H1 (cell line): Measurements from ENCODE around the gene TIFAB. TPM values are rescaled to one million over a fixed set of nuclear protein-coding genes. Genes with fewer than 3 reads are reported as not detected.

Experiments
- CTCF ChIA-PET: fragments of 300-600 bp; sonication (Branson Sonifier 250); formaldehyde crosslinking; loops from one replicate; lab custom pipeline; 2021; ENCODE audit not compliant: partially characterized antibody; lab: Charles Lee
- POLR2A ChIA-PET: fragments of 300-600 bp; sonication (Branson Sonifier 250); formaldehyde crosslinking; loops from one replicate; lab custom pipeline; 2021; ENCODE audit warnings: inconsistent platforms; ENCODE audit not compliant: partially characterized antibody; lab: Charles Lee
- DNase-seq, 2 experiments: peaks; one replicate each; pipeline versions ENCODE4 v3.0.0 to v3.0.0-alpha.2; 2010 to 2022; ENCODE audit warnings: low spot score in 2 of 2, low read depth in 1 of 2, mixed read lengths in 1 of 2
- FAIRE-seq: peaks from 2 replicates; lab custom pipeline; 2011; peaks lifted over from hg19 to GRCh38; lab: Jason Lieb, UNC
- H2AFZ ChIP-seq: 2 replicates; pipeline ENCODE4 v1.8.1; 2012; ENCODE audit warnings: low read length, inconsistent platforms
- H2AK5ac ChIP-seq: 2 replicates; pipeline ENCODE4 v1.6.1; 2013; ENCODE audit warnings: low read depth, low read length
- H2BK120ac ChIP-seq: replicated peaks from 2 replicates; pipeline ENCODE3; 2013; ENCODE audit warnings: low read depth, low read length, inconsistent platforms
- H2BK12ac ChIP-seq: 2 replicates; pipeline ENCODE4 v1.6.1; 2013; ENCODE audit warnings: low read depth, low read length
- H2BK15ac ChIP-seq: 2 replicates; pipeline ENCODE4 v1.6.1; 2013; ENCODE audit warnings: low read length
- H2BK20ac ChIP-seq: 2 replicates; pipeline ENCODE4 v1.6.1; 2013; ENCODE audit warnings: low read length
- H2BK5ac ChIP-seq: 2 replicates; pipeline ENCODE4 v1.6.1; 2013; ENCODE audit warnings: low read depth, low read length
- H3K14ac ChIP-seq: 2 replicates; pipeline ENCODE4 v1.6.1; 2013; ENCODE audit warnings: inconsistent platforms; ENCODE audit not compliant: insufficient read length
- H3K18ac ChIP-seq: 2 replicates; pipeline ENCODE4 v1.6.1; 2013; ENCODE audit warnings: low read length; ENCODE audit errors: extremely low read depth
- H3K23ac ChIP-seq: 2 replicates; pipeline ENCODE4 v1.6.1; 2013; ENCODE audit warnings: inconsistent platforms; ENCODE audit not compliant: insufficient read length
- H3K23me2 ChIP-seq: 2 replicates; pipeline ENCODE4 v1.6.1; 2013; ENCODE audit warnings: low read depth, low read length
- H3K27ac ChIP-seq: 2 replicates; pipeline ENCODE4 v1.6.1; 2011; ENCODE audit warnings: low read depth, low read length, inconsistent platforms
- H3K27me3 ChIP-seq, 4 experiments: replicated peaks in 1 of 4; 1 replicate in 1 of 4; 2 replicates in 3 of 4; pipeline versions ENCODE4 v1.6.1 to v1.8.1; 2011 to 2013; ENCODE audit warnings: low read length in 3 of 4, mild to moderate bottlenecking in 3 of 4, inconsistent platforms in 2 of 4, mixed read lengths in 2 of 4, moderate library complexity in 1 of 4; ENCODE audit not compliant: control insufficient read depth in 3 of 4, insufficient read depth in 3 of 4; ENCODE audit errors: extremely low read depth in 1 of 4
- H3K36me3 ChIP-seq, 4 experiments: 2 replicates each; pipeline versions ENCODE4 v1.6.1 to v1.8.1; 2011 to 2013; ENCODE audit warnings: mild to moderate bottlenecking in 4 of 4, low read length in 3 of 4, moderate library complexity in 2 of 4, control low read depth in 1 of 4, inconsistent platforms in 1 of 4; ENCODE audit not compliant: insufficient read depth in 4 of 4, control insufficient read depth in 2 of 4
- H3K4ac ChIP-seq: replicated peaks from 2 replicates; pipeline ENCODE3; 2013; ENCODE audit warnings: low read length, low read depth, mixed read lengths, inconsistent platforms; ENCODE audit not compliant: insufficient read length
- H3K4me1 ChIP-seq, 4 experiments: replicated peaks in 1 of 4; 1 replicate in 1 of 4; 2 replicates in 3 of 4; pipeline versions ENCODE4 v1.6.1 to v1.8.1; 2011 to 2013; ENCODE audit warnings: low read length in 3 of 4, inconsistent platforms in 2 of 4, mixed read lengths in 1 of 4; ENCODE audit not compliant: insufficient read depth in 4 of 4, control insufficient read depth in 3 of 4
- H3K4me2 ChIP-seq, 2 experiments: 2 replicates each; pipeline versions ENCODE4 v1.6.1 to v1.8.1; 2011 to 2013; ENCODE audit warnings: low read depth in 2 of 2, low read length in 2 of 2, control low read depth in 1 of 2, inconsistent platforms in 1 of 2, mild to moderate bottlenecking in 1 of 2; ENCODE audit not compliant: insufficient read depth in 1 of 2
- H3K4me3 ChIP-seq, 4 experiments: fragments of 200-600, 300-600 bp in 1 of 4; sonication (generic), shearing (Covaris generic), sonication (Bioruptor Twin) in 1 of 4; 2 replicates each; pipeline versions ENCODE4 v1.5.1 to v1.8.1; 2011 to 2016; ENCODE audit warnings: low read length in 4 of 4, low read depth in 3 of 4, control low read depth in 2 of 4, inconsistent platforms in 2 of 4, mild to moderate bottlenecking in 2 of 4, mixed read lengths in 1 of 4, moderate library complexity in 1 of 4; ENCODE audit not compliant: insufficient read depth in 2 of 4; ENCODE audit errors: extremely low read depth in 1 of 4
- H3K56ac ChIP-seq: replicated peaks from 2 replicates; pipeline ENCODE3; 2013; ENCODE audit warnings: low read depth, mild to moderate bottlenecking, mixed read lengths, low read length, inconsistent platforms; ENCODE audit not compliant: insufficient read length
- H3K79me1 ChIP-seq: 2 replicates; pipeline ENCODE4 v1.6.1; 2013; ENCODE audit warnings: low read depth, low read length, control low read depth
- H3K79me2 ChIP-seq, 2 experiments: 2 replicates each; pipeline versions ENCODE4 v1.6.1 to v1.8.1; 2012 to 2013; ENCODE audit warnings: low read length in 2 of 2, mild to moderate bottlenecking in 2 of 2, inconsistent platforms in 1 of 2; ENCODE audit not compliant: insufficient read depth in 2 of 2, control insufficient read depth in 1 of 2
- H3K9ac ChIP-seq, 4 experiments: replicated peaks in 1 of 4; 1 replicate in 1 of 4; 2 replicates in 3 of 4; pipeline versions ENCODE4 v1.6.1 to v1.8.1; 2011 to 2013; ENCODE audit warnings: low read depth in 3 of 4, low read length in 3 of 4, control low read depth in 2 of 4, mild to moderate bottlenecking in 2 of 4, moderate library complexity in 2 of 4, inconsistent platforms in 1 of 4; ENCODE audit errors: extremely low read depth in 1 of 4
- H3K9me3 ChIP-seq, 2 experiments: 2 replicates each; pipeline versions ENCODE4 v1.6.1 to v1.8.1; 2012 to 2013; ENCODE audit warnings: mild to moderate bottlenecking in 2 of 2, moderate library complexity in 2 of 2, control low read depth in 1 of 2, inconsistent platforms in 1 of 2, low read depth in 1 of 2, low read length in 1 of 2, mixed read lengths in 1 of 2; ENCODE audit not compliant: insufficient read depth in 2 of 2
- H4K20me1 ChIP-seq, 2 experiments: replicated peaks in 1 of 2; 2 replicates each; pipeline versions ENCODE3 to v1.8.1; 2011 to 2013; ENCODE audit warnings: inconsistent platforms in 2 of 2, low read length in 2 of 2, mild to moderate bottlenecking in 1 of 2; ENCODE audit not compliant: insufficient read depth in 2 of 2, control insufficient read depth in 1 of 2
- H4K5ac ChIP-seq: 2 replicates; pipeline ENCODE4 v1.6.1; 2013; ENCODE audit warnings: low read length, low read depth, mixed read lengths, inconsistent platforms; ENCODE audit not compliant: insufficient read length
- H4K8ac ChIP-seq: 2 replicates; pipeline ENCODE4 v1.8.0; 2013; ENCODE audit warnings: mild to moderate bottlenecking, moderate library complexity, low read length, inconsistent platforms; ENCODE audit not compliant: insufficient read depth; ENCODE audit errors: extremely low read depth
- H4K91ac ChIP-seq: replicated peaks from 2 replicates; pipeline ENCODE3; 2013; ENCODE audit warnings: low read length, mixed read lengths, inconsistent platforms; ENCODE audit not compliant: insufficient read length
- ATF2 ChIP-seq: IDR thresholded peaks from 2 replicates; pipeline ENCODE4 v1.6.1; 2012; ENCODE audit warnings: low read length, inconsistent platforms
- CTCF ChIP-seq, 3 experiments: IDR thresholded peaks; 1 replicate in 2 of 3; 2 replicates in 1 of 3; pipeline versions ENCODE4 v1.5.1 to v1.6.1; 2011; ENCODE audit warnings: low read length in 3 of 3, mild to moderate bottlenecking in 3 of 3, inconsistent platforms in 2 of 3, low read depth in 1 of 3, moderate library complexity in 1 of 3; ENCODE audit not compliant: insufficient read depth in 1 of 3; ENCODE audit errors: control extremely low read depth in 1 of 3
- NRF1 ChIP-seq: IDR thresholded peaks from 2 replicates; pipeline ENCODE4 v1.6.1; 2011; ENCODE audit warnings: mild to moderate bottlenecking, low read depth, low read length, improper control_type of control experiment
- RXRA ChIP-seq: IDR thresholded peaks from 2 replicates; pipeline ENCODE4 v1.6.1; 2011; ENCODE audit warnings: low read depth, mild to moderate bottlenecking, low read length, moderate library complexity; ENCODE audit not compliant: insufficient read depth
- SRF ChIP-seq: IDR thresholded peaks from 2 replicates; pipeline ENCODE4 v1.6.1; 2011; ENCODE audit warnings: mild to moderate bottlenecking, low read depth, low read length, moderate library complexity
- TBP ChIP-seq: IDR thresholded peaks from 2 replicates; pipeline ENCODE4 v1.6.1; 2011; ENCODE audit warnings: low read depth, low read length, improper control_type of control experiment
- TCF12 ChIP-seq: IDR thresholded peaks from 2 replicates; pipeline ENCODE4 v1.6.1; 2011; ENCODE audit warnings: low read depth, mild to moderate bottlenecking, low read length
- YY1 ChIP-seq: IDR thresholded peaks from 2 replicates; pipeline ENCODE4 v1.6.1; 2011; ENCODE audit warnings: low read depth, mild to moderate bottlenecking, low read length
- WGBS, 2 experiments: shearing (Covaris generic) in 1 of 2; methylation state at CpG; one replicate each; pipeline versions ENCODE4 v1.1.6 to v1.1.7; 2013 to 2015; ENCODE audit warnings: low lambda C conversion rate in 2 of 2, mixed read lengths in 2 of 2, inconsistent platforms in 1 of 2, low coverage in 1 of 2, missing lambda C conversion rate in 1 of 2; ENCODE audit not compliant: insufficient replicate concordance in 2 of 2, insufficient coverage in 1 of 2, insufficient read length in 1 of 2; ENCODE audit errors: extremely low coverage in 1 of 2, missing lambda C conversion rate in 1 of 2; 5-methylcytosine and 5-hydroxymethylcytosine counted together
- polyA plus RNA-seq, 7 experiments: library from polyadenylated mRNA; depleted of rRNA in 3 of 7; stranded (reverse) in 5 of 7; unstranded in 2 of 7; fragments of >200 nt in 5 of 7; fragments of 200-250 nt in 2 of 7; gene quantifications; 1 replicate in 5 of 7; 2 replicates in 1 of 7; 4 replicates in 1 of 7; pipeline versions ENCODE4 v1.2.1 to v1.2.3, GENCODE V29; 2011 to 2013; ENCODE audit warnings: missing spikeins in 2 of 7, mixed read lengths in 2 of 7
- total RNA-seq: library from RNA; stranded (reverse); fragmentation: NEBNext Ultra II Directional; extraction: Animal tissue kit (Norgen Biotek cat#: 25700); gene quantifications from 2 replicates; pipeline ENCODE4 v1.2.1, GENCODE V29; 2021

TIFAB gene
- total and polyA plus RNA-seq, 2 of the 8 experiments (the other 6 are each of a cell fraction or from before 2014, with no cell fraction given) = not detected

- H3K23me2 ChIP-seq = no peaks in the 10 kb centered on the region
- no peak overlapping the region for H4K5ac ChIP-seq
- no peak overlapping the region for H2BK120ac ChIP-seq
- H3K56ac ChIP-seq = no peak overlapping the region
- no peaks in the 10 kb centered on the region for H3K36me3 ChIP-seq
- H3K79me1 ChIP-seq = no peaks in the 10 kb centered on the region
- H2BK20ac ChIP-seq = no peak overlapping the region
- H2BK5ac ChIP-seq = no peak overlapping the region
- no peak overlapping the region; the same call in 1 of the 2 replicates for H2BK15ac ChIP-seq
- H3K4me1 ChIP-seq = no peaks in the 10 kb centered on the region
- H2BK12ac ChIP-seq = no peak overlapping the region
- no peaks in the 10 kb centered on the region for H4K20me1 ChIP-seq
- H2AFZ ChIP-seq = no peak overlapping the region
- no peak overlapping the region for H3K27ac ChIP-seq
- CTCF ChIA-PET = interaction anchor here (0.6 to 21.6 kb wide), 21 partner anchors 9 to 571 kb away, joined by 3 to 778 read pairs (median 8); partner anchors contain the start of genes DCANP1, SLC25A48 and TIFAB
- H4K8ac ChIP-seq = no peak overlapping the region
- H3K79me2 ChIP-seq = no peaks in the 10 kb centered on the region
- H3K23ac ChIP-seq = no peak overlapping the region
- H3K4me3 ChIP-seq = no peak overlapping the region
- H3K18ac ChIP-seq = no peak overlapping the region
- no peaks in the 10 kb centered on the region for H3K9me3 ChIP-seq
- DNase-seq (no peak), FAIRE-seq (no peak)
- WGBS, 2 experiments = 89% methylated on average over 12 of the region's 12 CpGs; no CpG with 5 or more reads in 1 of the 2 experiments
- peaks cover 0 to 12% (median 3%) of the 10 kb centered on the region in 4 experiments; a peak in 4 of 7 replicates for H3K27me3 ChIP-seq
- POLR2A ChIA-PET = no interaction called here
- H3K4ac ChIP-seq = no peak overlapping the region
- H3K9ac ChIP-seq = no peak overlapping the region
- H3K14ac ChIP-seq = no peak overlapping the region
- H2AK5ac ChIP-seq = 0 out of 2 replicates have a peak overlapping the region, but pooled peaks have one; percentile 53
- no peak overlapping the region for H4K91ac ChIP-seq
- no peak overlapping the region for H3K4me2 ChIP-seq
- TF ChIP-seq ATF2 = no peak
- no peak for TF ChIP-seq SRF
- TF ChIP-seq YY1 = no peak
- no peak for TF ChIP-seq NRF1
- no peak for TF ChIP-seq TCF12
- no peak for TF ChIP-seq RXRA
- TF ChIP-seq CTCF (IDR thresholded peaks at IDR 0.05; ENCODE audit: control extremely low read depth in 1 of 3, insufficient read depth in 1 of 3, low read depth in 1 of 3, low read length in 3 of 3) = no peak
- no peak for TF ChIP-seq TBP
Observed at GRCh38 chr5:135456238-135457099, 4.3 kb upstream of the TIFAB start.
